Upper lobe of right lung (tissue), 1 donor: ENCODE results near the gene UBE2N. TPM values are rescaled to one million over a fixed set of nuclear protein-coding genes. Genes with fewer than 3 reads are reported as not detected.
"Not testable (repeated sequence)": the region's sequence is repeated elsewhere in the genome, so short reads cannot be mapped to it uniquely, and the experiment has no call there.

Experiments
- ATAC-seq: fragments of 200-7000 bp; cut with Tn5 transposase; one replicate; pipeline ENCODE4 v1.9.1; 2020; ENCODE audit warnings: mild to moderate bottlenecking, moderate library complexity
- DNase-seq: peaks from one replicate; pipeline ENCODE4 v3.0.0-alpha.2; 2020
- H3K27ac ChIP-seq: fragments of 200-600 bp; one replicate; pipeline ENCODE4 v1.8.0; 2022
- H3K27me3 ChIP-seq: fragments of 200-600 bp; one replicate; pipeline ENCODE4 v1.8.0; 2022; ENCODE audit warnings: mild to moderate bottlenecking
- H3K36me3 ChIP-seq: fragments of 200-600 bp; one replicate; pipeline ENCODE4 v1.8.0; 2022
- H3K4me1 ChIP-seq: fragments of 200-600 bp; one replicate; pipeline ENCODE4 v1.8.0; 2022
- H3K4me3 ChIP-seq: fragments of 200-600 bp; one replicate; pipeline ENCODE4 v1.8.0; 2022; ENCODE audit warnings: mild to moderate bottlenecking
- H3K9me3 ChIP-seq: fragments of 200-600 bp; one replicate; pipeline ENCODE4 v1.8.0; 2022
- intact Hi-C: fragments of 100-400 bp; cut with DNase I; formaldehyde crosslinking; loops from one replicate; pipeline ENCODE4 v1.11.0; 2022
- total RNA-seq: library from RNA; stranded (reverse); fragmentation: NEBNext Ultra II Directional; extraction: Animal tissue kit (Norgen Biotek cat#: 25700); gene quantifications from one replicate; pipeline ENCODE4 v1.2.1, GENCODE V29; 2021
- TF ChIP-seq, protein P1 (sequence below): fragments of 200-600 bp; IDR thresholded peaks from one replicate; pipeline ENCODE4 v1.8.0; 2022; ENCODE audit warnings: antibody characterized with exemption
- donor health status: DM: no; HTN: yes; CAD: no; lungs with severe emphysema.

The UBE2N gene
- total RNA-seq, 1 donor from 2014 or later, result 65.9 TPM

DNA sequence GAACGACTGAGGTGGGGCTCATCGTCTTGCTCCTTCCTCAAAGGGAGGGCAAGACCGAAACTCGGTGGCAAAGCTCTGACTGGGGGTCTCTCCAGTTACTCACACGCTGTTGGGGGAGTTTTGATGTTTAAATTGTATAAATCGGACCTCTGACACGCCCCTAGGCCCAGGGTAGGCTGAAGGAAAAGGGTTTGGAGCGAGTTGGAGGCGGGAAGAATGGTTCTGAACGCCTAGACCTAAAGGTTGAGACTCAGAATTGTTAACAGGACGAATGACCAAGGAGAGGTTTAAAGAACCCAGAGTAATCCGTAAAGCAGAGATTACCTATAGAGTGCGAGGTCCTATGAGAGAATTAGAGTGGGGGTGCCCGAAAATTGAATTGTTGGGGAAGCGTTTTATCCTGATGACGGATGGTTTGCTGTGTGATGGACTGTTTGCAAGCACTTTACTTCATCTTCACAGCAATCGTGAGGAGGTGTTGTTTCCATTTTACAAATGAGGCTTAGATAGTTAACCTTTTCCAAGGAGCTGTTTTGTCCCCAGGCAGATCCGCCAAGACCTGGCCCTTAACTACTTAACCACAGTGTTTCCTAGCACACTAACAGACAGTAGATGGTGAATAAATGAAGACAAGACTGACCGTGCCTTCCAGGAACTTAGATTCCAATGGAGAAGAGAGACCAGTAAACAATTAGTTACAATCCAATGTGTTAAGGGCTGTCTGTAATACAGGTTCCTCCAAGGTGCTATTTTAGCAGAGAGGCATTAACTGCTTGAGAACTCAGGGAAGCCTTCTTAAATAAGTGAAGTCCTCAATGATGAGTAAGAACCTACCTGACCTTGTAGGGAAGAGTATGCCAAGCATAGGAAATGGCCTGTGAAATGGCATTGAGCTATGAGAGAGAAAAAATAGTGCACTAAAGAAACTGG lies 929 bp upstream of the UBE2N start:
- Histone ChIP-seq H3K4me1 (peaks cover 12% of the 10 kb centered on the region), H3K36me3 (no peaks in the 10 kb centered on the region), H3K4me3 (peak overlapping the region; percentile 96), H3K27me3 (no peaks in the 10 kb centered on the region), H3K27ac (peak overlapping the region; percentile 96), H3K9me3 (no peaks in the 10 kb centered on the region)
- no peak for DNase-seq
- intact Hi-C loops, result no loop called here
- TF ChIP-seq, protein P1, sequence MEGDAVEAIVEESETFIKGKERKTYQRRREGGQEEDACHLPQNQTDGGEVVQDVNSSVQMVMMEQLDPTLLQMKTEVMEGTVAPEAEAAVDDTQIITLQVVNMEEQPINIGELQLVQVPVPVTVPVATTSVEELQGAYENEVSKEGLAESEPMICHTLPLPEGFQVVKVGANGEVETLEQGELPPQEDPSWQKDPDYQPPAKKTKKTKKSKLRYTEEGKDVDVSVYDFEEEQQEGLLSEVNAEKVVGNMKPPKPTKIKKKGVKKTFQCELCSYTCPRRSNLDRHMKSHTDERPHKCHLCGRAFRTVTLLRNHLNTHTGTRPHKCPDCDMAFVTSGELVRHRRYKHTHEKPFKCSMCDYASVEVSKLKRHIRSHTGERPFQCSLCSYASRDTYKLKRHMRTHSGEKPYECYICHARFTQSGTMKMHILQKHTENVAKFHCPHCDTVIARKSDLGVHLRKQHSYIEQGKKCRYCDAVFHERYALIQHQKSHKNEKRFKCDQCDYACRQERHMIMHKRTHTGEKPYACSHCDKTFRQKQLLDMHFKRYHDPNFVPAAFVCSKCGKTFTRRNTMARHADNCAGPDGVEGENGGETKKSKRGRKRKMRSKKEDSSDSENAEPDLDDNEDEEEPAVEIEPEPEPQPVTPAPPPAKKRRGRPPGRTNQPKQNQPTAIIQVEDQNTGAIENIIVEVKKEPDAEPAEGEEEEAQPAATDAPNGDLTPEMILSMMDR, result no peak
- ATAC-seq, result no peak

DNA sequence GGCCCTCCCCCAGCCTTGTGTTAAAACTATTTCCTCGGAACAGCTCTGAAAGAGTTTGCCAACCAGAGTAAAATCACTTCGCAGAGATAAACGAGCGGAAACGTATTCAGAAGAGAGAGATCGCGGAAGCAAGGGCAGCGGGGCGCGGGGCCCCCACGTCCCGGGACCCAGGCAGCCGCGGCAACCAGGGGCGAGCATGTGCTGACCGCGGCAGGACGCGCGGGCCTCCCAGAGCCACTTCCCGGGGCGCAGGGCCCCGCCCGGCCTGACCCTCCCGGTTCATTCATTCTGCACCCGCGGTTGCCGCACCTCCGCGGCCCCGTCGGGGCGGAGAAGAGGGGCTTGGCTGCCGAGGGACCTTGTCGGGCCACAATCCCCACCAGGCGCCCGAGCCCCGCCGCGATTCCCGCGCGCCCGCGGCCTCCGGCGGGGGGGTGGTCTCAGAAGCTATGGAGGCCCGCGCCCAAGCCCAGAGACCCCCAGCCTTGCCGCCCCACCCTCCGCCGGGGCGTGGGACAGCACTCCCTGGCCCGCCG lies 598 bp downstream of the UBE2N start:
- H3K4me3 ChIP-seq, result peak overlapping the region; percentile 96
- TF ChIP-seq, protein P1, result no peak
- intact Hi-C loops, result no loop called here
- peak overlapping the region; percentile 96 for H3K27ac ChIP-seq
- no peaks in the 10 kb centered on the region for H3K36me3 ChIP-seq
- ATAC-seq (peak; percentile 41), DNase-seq (peak; percentile 77)
- peaks cover 21% of the 10 kb centered on the region for H3K4me1 ChIP-seq
- no peaks in the 10 kb centered on the region for H3K27me3 ChIP-seq
- H3K9me3 ChIP-seq, result no peaks in the 10 kb centered on the region

DNA sequence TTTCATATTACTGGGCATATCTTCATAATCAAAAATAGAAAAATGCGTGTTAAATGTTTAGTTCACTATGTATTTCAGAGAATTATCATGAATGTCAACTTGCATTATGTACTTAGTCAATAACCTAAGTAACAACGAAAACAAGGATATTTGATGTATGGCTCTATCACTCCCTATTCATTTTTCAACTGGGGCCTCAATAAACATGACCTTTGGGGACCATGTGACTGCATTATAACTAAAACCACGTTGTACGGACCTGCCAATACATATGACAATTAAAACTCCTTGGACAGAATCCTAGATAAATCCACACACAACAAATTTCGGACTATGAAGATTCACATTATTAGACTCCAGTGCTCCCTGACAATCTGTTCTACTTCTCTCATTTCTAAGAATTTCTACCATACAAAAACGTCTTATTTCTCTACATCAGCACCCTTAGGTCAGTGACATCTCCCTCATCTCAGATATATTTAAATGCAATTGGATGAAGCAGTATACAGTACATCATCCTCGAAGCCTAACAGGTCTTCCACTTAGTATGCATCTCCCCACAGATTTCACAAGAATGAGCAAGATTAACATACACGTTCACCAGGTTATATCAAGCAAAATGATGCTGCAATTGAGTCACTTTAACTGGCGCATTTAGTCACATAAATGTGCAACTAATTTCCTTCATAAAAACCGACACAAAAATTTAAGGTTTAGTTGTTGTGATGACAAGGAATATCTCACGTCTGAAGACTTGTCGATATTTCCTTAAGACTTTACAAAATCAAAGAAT lies 1.5 kb downstream of the UBE2N start:
- peaks cover 24% of the 10 kb centered on the region for H3K4me1 ChIP-seq
- intact Hi-C loops, result no loop called here

DNA sequence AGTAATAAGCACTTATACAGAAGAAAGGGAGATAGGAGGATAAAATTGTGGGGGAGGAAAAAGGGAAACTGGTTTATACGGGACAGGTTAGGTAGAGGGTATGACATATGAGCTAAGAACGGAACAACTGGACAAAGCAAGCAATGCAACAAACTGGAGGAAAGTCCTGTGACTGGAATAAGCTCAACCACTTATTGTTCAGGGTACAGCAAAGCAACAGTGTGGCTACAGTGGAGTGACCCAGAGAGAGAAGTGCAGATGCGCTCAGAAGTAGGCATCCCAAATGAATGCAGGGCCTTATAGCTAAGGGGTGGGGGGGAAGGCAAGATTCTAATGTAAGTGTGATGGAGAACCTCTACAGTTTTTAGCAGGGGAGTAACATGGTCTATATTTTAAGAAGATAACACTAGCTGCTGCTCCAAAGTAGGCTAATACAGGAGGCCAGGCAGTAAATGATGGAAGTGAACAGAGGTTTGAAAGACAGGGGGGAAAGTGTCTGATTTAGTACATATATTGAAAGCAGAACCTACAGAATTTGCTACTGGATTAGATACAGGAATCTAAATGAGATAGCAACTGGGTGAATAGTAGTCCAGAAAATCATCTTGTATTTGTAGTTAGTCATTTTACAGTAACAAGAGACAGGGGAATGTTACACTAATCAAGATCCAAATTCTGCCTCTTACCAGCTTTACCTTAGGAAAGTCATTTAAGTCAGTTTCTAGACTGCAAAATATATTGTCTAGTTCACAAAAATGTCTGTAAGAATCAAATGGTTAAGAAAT lies 3.3 kb downstream of the UBE2N start:
- H3K36me3 ChIP-seq, result no peaks in the 10 kb centered on the region
- no peak for ATAC-seq
- no peaks in the 10 kb centered on the region for H3K9me3 ChIP-seq
- DNase-seq, result no peak
- H3K27ac ChIP-seq, result no peak overlapping the region
- peaks cover 37% of the 10 kb centered on the region for H3K4me1 ChIP-seq
- H3K27me3 ChIP-seq, result no peaks in the 10 kb centered on the region
- intact Hi-C loops, result no loop called here
- TF ChIP-seq, protein P1, result no peak
- H3K4me3 ChIP-seq, result no peak overlapping the region

More for the DNA sequence above, 1.5 kb downstream of the UBE2N start:
- DNase-seq (no peak), ATAC-seq (no peak)
- peak overlapping the region; percentile 96 for H3K4me3 ChIP-seq
- H3K27me3 ChIP-seq, result no peaks in the 10 kb centered on the region
- TF ChIP-seq, protein P1, result no peak
- H3K36me3 ChIP-seq, result no peaks in the 10 kb centered on the region
- no peaks in the 10 kb centered on the region for H3K9me3 ChIP-seq
- peak overlapping the region; percentile 96 for H3K27ac ChIP-seq

DNA sequence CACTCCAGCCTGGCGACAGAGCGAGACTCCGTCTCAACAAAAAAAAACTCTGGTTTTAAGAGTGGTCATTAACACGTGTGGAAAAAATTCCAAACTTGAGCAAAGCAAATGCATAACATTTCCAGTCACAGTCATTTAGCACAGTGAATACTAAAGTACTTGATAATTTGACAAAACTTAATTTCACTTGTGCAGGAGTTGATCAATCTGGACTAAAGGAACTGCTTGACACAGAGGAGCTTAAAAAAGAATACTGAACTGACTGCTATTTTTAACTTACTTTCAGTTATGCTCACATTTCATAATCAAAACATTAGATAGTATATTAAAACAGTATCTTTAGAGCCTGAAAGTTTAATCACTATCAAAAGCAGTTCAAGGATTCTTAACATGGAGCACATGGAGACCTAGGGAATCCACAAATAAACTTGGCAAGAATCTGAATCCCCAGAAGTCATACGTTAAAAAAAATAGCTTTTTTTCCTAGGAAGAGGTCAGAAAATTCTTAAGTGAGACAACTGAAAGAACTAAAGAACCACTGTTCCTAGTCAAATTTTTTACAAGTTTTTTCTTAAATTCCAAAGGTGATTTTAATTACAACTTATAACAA lies 7.4 kb downstream of the UBE2N start:
- Histone ChIP-seq H3K27ac (no peak overlapping the region), H3K36me3 (no peaks in the 10 kb centered on the region), H3K27me3 (no peaks in the 10 kb centered on the region), H3K9me3 (no peaks in the 10 kb centered on the region), H3K4me3 (peak overlapping the region; percentile 2), H3K4me1 (peaks cover 43% of the 10 kb centered on the region)
- TF ChIP-seq, protein P1, result no peak
- no peak for ATAC-seq
- intact Hi-C loops, result no loop called here
- no peak for DNase-seq

DNA sequence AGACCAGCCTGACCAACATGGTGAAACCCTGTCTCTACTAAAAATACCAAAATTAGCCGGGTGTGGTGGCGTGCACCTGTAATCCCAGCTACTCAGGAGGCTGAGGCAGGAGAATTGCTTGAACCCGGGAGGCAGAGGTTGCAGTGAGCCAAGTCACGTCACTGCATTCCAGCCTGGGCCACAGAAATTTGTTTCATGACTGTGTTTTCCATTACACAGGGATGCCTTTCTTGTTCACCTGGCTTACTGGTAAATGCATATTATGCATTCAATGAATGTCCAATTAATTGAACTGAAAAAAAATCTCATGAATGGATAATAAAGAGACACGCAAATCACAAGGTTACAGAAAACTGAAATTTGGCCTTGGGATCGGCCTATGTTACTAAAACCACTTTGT lies 9.7 kb downstream of the UBE2N start:
- H3K27ac ChIP-seq, ATAC-seq, H3K9me3 ChIP-seq, H3K4me3 ChIP-seq, H3K27me3 ChIP-seq, intact Hi-C loops, DNase-seq, H3K36me3 ChIP-seq: not testable (repeated sequence)
- peaks cover 52% of the 10 kb centered on the region for H3K4me1 ChIP-seq
